Neural cell (in vitro differentiated cells): ENCODE measurements around the gene RBM33.

Experiments
- RAD21 ChIP-seq: fragments of 450-650 bp; conservative IDR thresholded peaks from 2 replicates; pipeline ENCODE4 v1.6.1; 2014; ENCODE audit warnings: antibody characterized with exemption, mild to moderate bottlenecking, moderate library complexity
- TF ChIP-seq, protein P1 (sequence below): fragments of 450-650 bp; IDR thresholded peaks from 2 replicates; pipeline ENCODE4 v1.5.1; 2014; ENCODE audit warnings: antibody characterized with exemption, mild to moderate bottlenecking, moderate library complexity; ENCODE audit not compliant: poor library complexity, severe bottlenecking

DNA sequence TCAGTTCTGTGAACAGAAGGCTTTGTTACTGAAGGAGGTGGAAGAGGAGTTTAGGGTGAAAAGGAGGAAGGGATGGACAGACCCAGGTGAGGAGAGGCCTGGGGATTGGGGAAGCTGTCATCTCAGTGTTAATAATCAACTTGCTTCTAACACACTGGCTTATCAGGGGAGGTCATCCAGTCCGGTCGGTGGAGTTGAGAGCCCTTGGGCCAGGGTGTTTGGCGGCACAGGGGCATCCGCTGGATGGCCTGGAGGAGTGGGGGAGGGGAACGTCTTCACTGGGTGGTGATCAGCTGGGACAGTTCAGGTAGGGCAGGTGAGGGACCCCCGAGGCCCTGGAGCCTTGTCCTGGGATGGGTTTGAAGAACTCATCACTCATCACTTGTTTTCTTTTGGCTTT is 133.9 kb downstream of the RBM33 start:
- TF ChIP-seq, protein P1, sequence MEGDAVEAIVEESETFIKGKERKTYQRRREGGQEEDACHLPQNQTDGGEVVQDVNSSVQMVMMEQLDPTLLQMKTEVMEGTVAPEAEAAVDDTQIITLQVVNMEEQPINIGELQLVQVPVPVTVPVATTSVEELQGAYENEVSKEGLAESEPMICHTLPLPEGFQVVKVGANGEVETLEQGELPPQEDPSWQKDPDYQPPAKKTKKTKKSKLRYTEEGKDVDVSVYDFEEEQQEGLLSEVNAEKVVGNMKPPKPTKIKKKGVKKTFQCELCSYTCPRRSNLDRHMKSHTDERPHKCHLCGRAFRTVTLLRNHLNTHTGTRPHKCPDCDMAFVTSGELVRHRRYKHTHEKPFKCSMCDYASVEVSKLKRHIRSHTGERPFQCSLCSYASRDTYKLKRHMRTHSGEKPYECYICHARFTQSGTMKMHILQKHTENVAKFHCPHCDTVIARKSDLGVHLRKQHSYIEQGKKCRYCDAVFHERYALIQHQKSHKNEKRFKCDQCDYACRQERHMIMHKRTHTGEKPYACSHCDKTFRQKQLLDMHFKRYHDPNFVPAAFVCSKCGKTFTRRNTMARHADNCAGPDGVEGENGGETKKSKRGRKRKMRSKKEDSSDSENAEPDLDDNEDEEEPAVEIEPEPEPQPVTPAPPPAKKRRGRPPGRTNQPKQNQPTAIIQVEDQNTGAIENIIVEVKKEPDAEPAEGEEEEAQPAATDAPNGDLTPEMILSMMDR, result no peak
- no peak for TF ChIP-seq RAD21
